GM13977 (cell line): ENCODE measurements around the gene GPR183.

Experiments
- DNase-seq: peaks from one replicate; pipeline ENCODE4 v3.0.0; 2012; ENCODE audit warnings: low spot score
- CTCF ChIP-seq: IDR thresholded peaks from 2 replicates; pipeline ENCODE4 v1.5.1; 2012; ENCODE audit warnings: mild to moderate bottlenecking, control low read depth; ENCODE audit not compliant: insufficient read depth; ENCODE audit errors: extremely low read depth, missing control alignments
- in situ Hi-C: fragments of 300-500 bp; cut with MboI; formaldehyde crosslinking; loops from one replicate; pipeline ENCODE4 v1.12.0; 2022; ENCODE audit warnings: low sequenced_read_pairs, low pct_unique_long_range_greater_than_20kb, mixed read lengths, inconsistent platforms; ENCODE audit not compliant: unreplicated experiment

The GPR183 gene

GRCh38 chr13:99332456-99332855 lies 25.3 kb upstream of the GPR183 start:
- in situ Hi-C loops = no loop called here
- no peak for DNase-seq
- TF ChIP-seq CTCF = no peak

- no peak for DNase-seq
- in situ Hi-C loops = no loop called here
- no peak for TF ChIP-seq CTCF
Observed at GRCh38 chr13:99331881-99332293, 24.7 kb upstream of the GPR183 start.

- no peak for DNase-seq
- no peak for TF ChIP-seq CTCF
- in situ Hi-C loops = no loop called here
Observed at GRCh38 chr13:99330942-99331341, 23.7 kb upstream of the GPR183 start.

GRCh38 chr13:99329477-99329876 lies 22.3 kb upstream of the GPR183 start:
- DNase-seq = no peak
- in situ Hi-C loops = no loop called here
- TF ChIP-seq CTCF = no peak

- in situ Hi-C loops = no loop called here
- no peak for TF ChIP-seq CTCF
- no peak for DNase-seq
Observed at GRCh38 chr13:99327761-99328160, 20.6 kb upstream of the GPR183 start.

- no peak for DNase-seq
- no peak for TF ChIP-seq CTCF
- in situ Hi-C loops = no loop called here
Observed at GRCh38 chr13:99327126-99327525, 19.9 kb upstream of the GPR183 start.

GRCh38 chr13:99326012-99326411 lies 18.8 kb upstream of the GPR183 start:
- no peak for DNase-seq
- in situ Hi-C loops = no loop called here
- TF ChIP-seq CTCF = no peak
